GM12878 (cell line): ENCODE measurements around the gene ANKRD34C. TPM values are rescaled to one million over a fixed set of nuclear protein-coding genes. Genes with fewer than 3 reads are reported as not detected.
A peak's percentile ranks its signal among the peaks of the same experiment; 100 is the strongest.

Experiments
- ATAC-seq: fragments of 200-7000 bp; cut with Tn5 transposase; 3 replicates; pipeline ENCODE4 v1.9.1; 2020; ENCODE audit warnings: mild to moderate bottlenecking, moderate library complexity
- BruUV-seq: library from RNA; stranded (reverse); fragments of 400-500 nt; replicated peaks from 2 replicates; lab custom pipeline; 2021; lab: Mats Ljungman, UMichigan
- CTCF ChIA-PET: fragments of 300-600 bp; sonication (Branson Sonifier 250); formaldehyde crosslinking; extraction: SDS; loops from one replicate; lab custom pipeline; 2021; ENCODE audit warnings: inconsistent platforms; lab: Yijun Ruan, JAX
- POLR2A ChIA-PET: fragments of 350-600 bp; formaldehyde crosslinking; extraction: SDS; loops from one replicate; lab custom pipeline; 2021; ENCODE audit warnings: inconsistent platforms; lab: Charles Lee
- RAD21 ChIA-PET: fragments of 300-600 bp; sonication (Branson Sonifier 250); formaldehyde crosslinking; loops from one replicate; lab custom pipeline; 2023; ENCODE audit warnings: antibody characterized with exemption; ENCODE audit not compliant: unreplicated experiment; lab: Charles Lee
- SMC1A ChIA-PET: fragments of 300-600 bp; sonication (Branson Sonifier 250); formaldehyde crosslinking; loops from one replicate; lab custom pipeline; 2023; ENCODE audit not compliant: unreplicated experiment, uncharacterized antibody; lab: Charles Lee
- DNase-seq: peaks from one replicate; pipeline ENCODE4 v3.0.0-alpha.2; 2011; ENCODE audit warnings: low read depth, low spot score
- FAIRE-seq: peaks from 3 replicates; lab custom pipeline; 2011; peaks lifted over from hg19 to GRCh38; lab: Jason Lieb, UNC
- H2AFZ ChIP-seq: 2 replicates; pipeline ENCODE4 v1.6.0; 2011; ENCODE audit warnings: low read depth, low read length, control low read depth; ENCODE audit not compliant: control insufficient read depth
- H3K27ac ChIP-seq: 2 replicates; pipeline ENCODE4 v1.5.1; 2011; ENCODE audit warnings: control low read depth; ENCODE audit not compliant: control insufficient read depth, insufficient read depth
- H3K27me3 ChIP-seq, 2 experiments: replicated peaks in 1 of 2; 2 replicates each; pipeline versions ENCODE4 v1.6.0 to v1.6.1; 2011; ENCODE audit warnings: low read length in 1 of 2; ENCODE audit not compliant: control insufficient read depth in 2 of 2, insufficient read depth in 2 of 2
- H3K36me3 ChIP-seq, 2 experiments: 2 replicates each; pipeline ENCODE4 v1.5.1; 2011; ENCODE audit warnings: low read length in 1 of 2; ENCODE audit not compliant: control insufficient read depth in 2 of 2, insufficient read depth in 2 of 2
- H3K4me1 ChIP-seq: 2 replicates; pipeline ENCODE4 v1.6.1; 2011; ENCODE audit warnings: mild to moderate bottlenecking, low read length, moderate library complexity, mixed read lengths; ENCODE audit not compliant: control insufficient read depth, insufficient read depth
- H3K4me2 ChIP-seq: 2 replicates; pipeline ENCODE4 v1.6.0; 2011; ENCODE audit warnings: control low read depth; ENCODE audit not compliant: control insufficient read depth, insufficient read depth
- H3K4me3 ChIP-seq: fragments of 200-600 bp; sonication (generic); 2 replicates; pipeline ENCODE4 v1.5.1; 2016
- H3K79me2 ChIP-seq: 2 replicates; pipeline ENCODE4 v1.6.0; 2011; ENCODE audit warnings: low read length; ENCODE audit not compliant: control insufficient read depth, insufficient read depth
- H3K9ac ChIP-seq: 2 replicates; pipeline ENCODE4 v1.8.0; 2011; ENCODE audit warnings: low read length, control low read depth, mixed read lengths; ENCODE audit not compliant: control insufficient read depth, insufficient read depth
- H3K9me3 ChIP-seq: replicated peaks from 3 replicates; pipeline ENCODE4 v1.5.1; 2011; ENCODE audit warnings: mild to moderate bottlenecking, low read length; ENCODE audit not compliant: control insufficient read depth, insufficient read depth
- H4K20me1 ChIP-seq: 2 replicates; pipeline ENCODE4 v1.6.0; 2011; ENCODE audit not compliant: control insufficient read depth, insufficient read depth
- ETV6 ChIP-seq, 2 experiments: fragments of 450-650 bp in 1 of 2; IDR thresholded peaks in 1 of 2; conservative IDR thresholded peaks in 1 of 2; 2 replicates each; pipeline ENCODE4 v1.6.1; 2014; ENCODE audit warnings: antibody characterized with exemption in 1 of 2, borderline replicate concordance in 1 of 2, low read depth in 1 of 2, mild to moderate bottlenecking in 1 of 2, moderate library complexity in 1 of 2
- LARP7 ChIP-seq: fragments of 450-650 bp; IDR thresholded peaks from 2 replicates; pipeline ENCODE4 v1.6.1; 2017; ENCODE audit warnings: mild to moderate bottlenecking
- MTA3 ChIP-seq: IDR thresholded peaks from 2 replicates; pipeline ENCODE4 v1.6.1; 2012; ENCODE audit warnings: low read length, inconsistent platforms, borderline replicate concordance
- MYC ChIP-seq: IDR thresholded peaks from 2 replicates; pipeline ENCODE4 v1.6.1; 2011; ENCODE audit warnings: mild to moderate bottlenecking, low read length, moderate library complexity, inconsistent platforms; ENCODE audit not compliant: insufficient read depth, insufficient replicate concordance, insufficient read length, severe bottlenecking
- NFYA ChIP-seq: IDR thresholded peaks from 2 replicates; pipeline ENCODE4 v1.6.1; 2011; ENCODE audit warnings: low read depth, mild to moderate bottlenecking, low read length, improper control_type of control experiment, borderline replicate concordance
- PAX5 ChIP-seq: IDR thresholded peaks from 2 replicates; pipeline ENCODE4 v1.6.1; 2011; ENCODE audit warnings: low read depth, low read length, borderline replicate concordance
- RELA ChIP-seq: fragments of 450-650 bp; IDR thresholded peaks from 2 replicates; pipeline ENCODE4 v1.8.0; 2014; ENCODE audit warnings: borderline replicate concordance; ENCODE audit not compliant: partially characterized antibody
- STAT1 ChIP-seq: fragments of 450-650 bp; conservative IDR thresholded peaks from 2 replicates; pipeline ENCODE4 v1.6.1; 2014; ENCODE audit warnings: antibody characterized with exemption, mild to moderate bottlenecking
- ZNF24 ChIP-seq: fragments of 450-650 bp; IDR thresholded peaks from 2 replicates; pipeline ENCODE4 v1.6.1; 2017; ENCODE audit warnings: antibody characterized with exemption, mild to moderate bottlenecking
- WGBS: methylation state at CpG from one replicate; pipeline ENCODE4 v1.1.6; 2016; ENCODE audit warnings: low lambda C conversion rate; ENCODE audit not compliant: insufficient replicate concordance, insufficient coverage; ENCODE audit errors: missing lambda C conversion rate; 5-methylcytosine and 5-hydroxymethylcytosine counted together
- in situ Hi-C: fragments of 300-500 bp; cut with MboI; formaldehyde crosslinking; loops from 9 replicates; pipeline ENCODE4 v1.14.3; 2018; ENCODE audit warnings: mixed read lengths
- intact Hi-C: fragments of 100-400 bp; cut with micrococcal nuclease; formaldehyde crosslinking; loops from one replicate; pipeline ENCODE4 v1.14.2; 2022; ENCODE audit not compliant: unreplicated experiment
- polyA plus RNA-seq, 11 experiments: library from polyadenylated mRNA; depleted of rRNA in 4 of 11; unstranded in 6 of 11; stranded (reverse) in 5 of 11; fragments of >200 nt; fragmentation: Nextera tagmentation in 4 of 11; fragmentation: Illumina TruSeq in 1 of 11; extraction: Ambion mirVana in 4 of 11; extraction: Trizol in 1 of 11; gene quantifications; 1 replicate in 1 of 11; 2 replicates in 10 of 11; pipeline versions ENCODE4 v1.2.1 to v1.2.3, GENCODE V29; 2011 to 2016; ENCODE audit warnings: inconsistent platforms in 2 of 11, missing spikeins in 2 of 11, low read depth in 1 of 11
- total RNA-seq, 4 experiments: library from RNA; depleted of rRNA in 3 of 4; stranded (reverse); fragments of >200 nt in 3 of 4; fragmentation: Illumina TruSeq in 1 of 4; extraction: Trizol in 1 of 4; gene quantifications; 2 replicates each; pipeline versions ENCODE4 v1.2.1 to v1.2.3, GENCODE V29; 2013 to 2021
- TF ChIP-seq, protein P1 (sequence below): fragments of 450-650 bp; IDR thresholded peaks from 2 replicates; pipeline ENCODE4 v1.6.1; 2018; ENCODE audit warnings: borderline replicate concordance, mild to moderate bottlenecking; ENCODE audit not compliant: partially characterized antibody
- TF ChIP-seq, protein P2 (sequence below): fragments of 450-650 bp; IDR thresholded peaks from 2 replicates; pipeline ENCODE4 v1.6.1; 2016; ENCODE audit warnings: mild to moderate bottlenecking
- TF ChIP-seq, protein P3 (sequence below): fragments of 150-350 bp; IDR thresholded peaks from 2 replicates; pipeline ENCODE4 v1.6.1; 2016; ENCODE audit warnings: low read depth, low read length

The ANKRD34C gene
- total and polyA plus RNA-seq, 10 of the 15 experiments (the other 5 are each of a cell fraction or from before 2014, with no cell fraction given), result 0.01 TPM; not detected in 9

DNA sequence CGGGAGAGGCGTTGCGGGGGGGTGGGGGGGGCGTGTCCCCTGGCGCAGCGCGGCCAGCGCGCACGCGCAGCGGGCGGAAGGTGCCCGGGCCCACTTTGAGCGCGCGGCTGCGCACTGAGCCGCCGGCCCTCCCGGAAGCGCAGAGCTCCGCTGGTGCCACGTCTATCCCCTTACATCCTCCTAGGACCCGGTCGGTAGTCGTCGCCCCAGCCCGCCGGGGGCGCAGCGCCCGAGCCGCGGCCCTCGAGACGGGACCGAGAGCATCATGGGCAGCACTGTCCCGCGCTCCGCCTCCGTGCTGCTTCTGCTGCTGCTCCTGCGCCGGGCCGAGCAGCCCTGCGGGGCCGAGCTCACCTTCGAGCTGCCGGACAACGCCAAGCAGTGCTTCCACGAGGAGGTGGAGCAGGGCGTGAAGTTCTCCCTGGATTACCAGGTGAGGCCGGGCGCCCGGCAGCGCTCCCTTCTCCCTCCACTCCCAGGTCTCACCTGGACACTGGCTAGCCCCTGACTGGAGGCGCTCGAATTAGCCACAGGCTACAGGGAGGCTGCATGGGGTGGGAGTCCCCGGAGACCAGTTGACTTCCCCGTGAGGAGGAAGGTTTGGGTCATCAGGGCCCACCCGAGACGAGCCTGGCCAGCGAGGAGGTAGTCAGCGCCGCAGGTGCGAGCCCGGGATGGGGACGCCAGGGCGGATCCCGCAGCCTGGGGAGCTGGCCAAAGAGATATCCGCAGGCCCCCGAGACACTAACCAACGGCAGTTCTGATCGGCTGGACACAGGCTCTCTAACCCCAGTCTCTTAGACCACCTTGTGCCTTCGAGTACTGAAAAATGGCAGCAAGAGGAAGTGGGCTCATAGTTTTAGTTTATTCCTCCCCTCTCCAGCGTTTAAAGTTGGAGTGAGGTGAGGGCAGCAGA lies 28.7 kb downstream of the ANKRD34C start, which contains the start of gene TMED3:
TSS of gene TMED3 (plus strand) at position 128 of the 916 bp plus-strand sequence. CDS start at position 266, 138 bp downstream.
- no TSS peak for BruUV-seq
- peak within 1 kb of the TSS; percentile 86 for H3K4me3 ChIP-seq
- in situ Hi-C loops, result no loop called here
- H3K27me3 ChIP-seq, result peaks cover 0 to 3% of the 10 kb centered on the region in 2 experiments; a peak in 2 of 4 replicates
- peaks cover 18% of the 10 kb centered on the region for H3K4me1 ChIP-seq
- ChIA-PET RAD21 (interaction anchor here (1.6 to 2.3 kb wide), 3 partner anchors 22 to 862 kb away, joined by 3 to 7 read pairs (median 7); no protein-coding TSS in a partner anchor), CTCF (interaction anchor here (0.5 to 1.3 kb wide), 8 partner anchors 9 to 761 kb away, joined by 3 to 7 read pairs (median 3); no protein-coding TSS in a partner anchor), SMC1A (interaction anchor here (0.9 to 1.4 kb wide), 4 partner anchors 14 to 313 kb away, joined by 3 to 4 read pairs (median 4); no protein-coding TSS in a partner anchor), POLR2A (interaction anchor here (1.0 to 1.3 kb wide), 4 partner anchors 9 to 411 kb away, joined by 3 to 4 read pairs (median 3); no protein-coding TSS in a partner anchor)
- H3K9me3 ChIP-seq, result no peaks in the 10 kb centered on the region
- H2AFZ ChIP-seq, result peak within 1 kb of the TSS; percentile 82
- peak; percentile 96 for ATAC-seq
- intact Hi-C loops, result no loop called here
- peak; percentile 45 for DNase-seq
- no peak for FAIRE-seq
- under 1% methylated on average over 61 of the region's 76 CpGs for WGBS
- peak within 1 kb of the TSS; percentile 35 for H3K27ac ChIP-seq
- H3K4me2 ChIP-seq, result peak within 1 kb of the TSS; percentile 98
- peak within 1 kb of the TSS; percentile 86 for H3K9ac ChIP-seq
- peaks cover 6% of the 10 kb centered on the region; the same call in 1 of the 2 replicates for H4K20me1 ChIP-seq
- peaks cover 4 to 25% of the 10 kb centered on the region in 2 experiments; a peak in 3 of 4 replicates for H3K36me3 ChIP-seq
- H3K79me2 ChIP-seq, result peaks cover 30% of the 10 kb centered on the region
- TF ChIP-seq MTA3 (no peak), PAX5 (0 out of 2 replicates have a peak, but pooled peaks have one; percentile 22), STAT1 (0 out of 2 replicates have a peak, but pooled peaks have one; percentile 17), NFYA (no peak), LARP7 (peak; percentile 65), ZNF24 (no peak), MYC (peak; percentile 68), ETV6 (conservative IDR thresholded peaks at IDR 0.05 in 1 of 2, IDR thresholded peaks at IDR 0.05 in 1 of 2; ENCODE audit: borderline replicate concordance in 1 of 2, low read depth in 1 of 2) (no peak), RELA (no peak)
- TF ChIP-seq, protein P1, sequence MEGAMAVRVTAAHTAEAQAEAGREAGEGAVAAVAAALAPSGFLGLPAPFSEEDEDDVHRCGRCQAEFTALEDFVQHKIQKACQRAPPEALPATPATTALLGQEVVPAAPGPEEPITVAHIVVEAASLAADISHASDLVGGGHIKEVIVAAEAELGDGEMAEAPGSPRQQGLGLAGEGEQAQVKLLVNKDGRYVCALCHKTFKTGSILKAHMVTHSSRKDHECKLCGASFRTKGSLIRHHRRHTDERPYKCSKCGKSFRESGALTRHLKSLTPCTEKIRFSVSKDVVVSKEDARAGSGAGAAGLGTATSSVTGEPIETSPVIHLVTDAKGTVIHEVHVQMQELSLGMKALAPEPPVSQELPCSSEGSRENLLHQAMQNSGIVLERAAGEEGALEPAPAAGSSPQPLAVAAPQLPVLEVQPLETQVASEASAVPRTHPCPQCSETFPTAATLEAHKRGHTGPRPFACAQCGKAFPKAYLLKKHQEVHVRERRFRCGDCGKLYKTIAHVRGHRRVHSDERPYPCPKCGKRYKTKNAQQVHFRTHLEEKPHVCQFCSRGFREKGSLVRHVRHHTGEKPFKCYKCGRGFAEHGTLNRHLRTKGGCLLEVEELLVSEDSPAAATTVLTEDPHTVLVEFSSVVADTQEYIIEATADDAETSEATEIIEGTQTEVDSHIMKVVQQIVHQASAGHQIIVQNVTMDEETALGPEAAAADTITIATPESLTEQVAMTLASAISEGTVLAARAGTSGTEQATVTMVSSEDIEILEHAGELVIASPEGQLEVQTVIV, result peak; percentile 26
- TF ChIP-seq, protein P2, sequence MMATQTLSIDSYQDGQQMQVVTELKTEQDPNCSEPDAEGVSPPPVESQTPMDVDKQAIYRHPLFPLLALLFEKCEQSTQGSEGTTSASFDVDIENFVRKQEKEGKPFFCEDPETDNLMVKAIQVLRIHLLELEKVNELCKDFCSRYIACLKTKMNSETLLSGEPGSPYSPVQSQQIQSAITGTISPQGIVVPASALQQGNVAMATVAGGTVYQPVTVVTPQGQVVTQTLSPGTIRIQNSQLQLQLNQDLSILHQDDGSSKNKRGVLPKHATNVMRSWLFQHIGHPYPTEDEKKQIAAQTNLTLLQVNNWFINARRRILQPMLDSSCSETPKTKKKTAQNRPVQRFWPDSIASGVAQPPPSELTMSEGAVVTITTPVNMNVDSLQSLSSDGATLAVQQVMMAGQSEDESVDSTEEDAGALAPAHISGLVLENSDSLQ, result 0 out of 2 replicates have a peak, but pooled peaks have one; percentile 34
- TF ChIP-seq, protein P3, sequence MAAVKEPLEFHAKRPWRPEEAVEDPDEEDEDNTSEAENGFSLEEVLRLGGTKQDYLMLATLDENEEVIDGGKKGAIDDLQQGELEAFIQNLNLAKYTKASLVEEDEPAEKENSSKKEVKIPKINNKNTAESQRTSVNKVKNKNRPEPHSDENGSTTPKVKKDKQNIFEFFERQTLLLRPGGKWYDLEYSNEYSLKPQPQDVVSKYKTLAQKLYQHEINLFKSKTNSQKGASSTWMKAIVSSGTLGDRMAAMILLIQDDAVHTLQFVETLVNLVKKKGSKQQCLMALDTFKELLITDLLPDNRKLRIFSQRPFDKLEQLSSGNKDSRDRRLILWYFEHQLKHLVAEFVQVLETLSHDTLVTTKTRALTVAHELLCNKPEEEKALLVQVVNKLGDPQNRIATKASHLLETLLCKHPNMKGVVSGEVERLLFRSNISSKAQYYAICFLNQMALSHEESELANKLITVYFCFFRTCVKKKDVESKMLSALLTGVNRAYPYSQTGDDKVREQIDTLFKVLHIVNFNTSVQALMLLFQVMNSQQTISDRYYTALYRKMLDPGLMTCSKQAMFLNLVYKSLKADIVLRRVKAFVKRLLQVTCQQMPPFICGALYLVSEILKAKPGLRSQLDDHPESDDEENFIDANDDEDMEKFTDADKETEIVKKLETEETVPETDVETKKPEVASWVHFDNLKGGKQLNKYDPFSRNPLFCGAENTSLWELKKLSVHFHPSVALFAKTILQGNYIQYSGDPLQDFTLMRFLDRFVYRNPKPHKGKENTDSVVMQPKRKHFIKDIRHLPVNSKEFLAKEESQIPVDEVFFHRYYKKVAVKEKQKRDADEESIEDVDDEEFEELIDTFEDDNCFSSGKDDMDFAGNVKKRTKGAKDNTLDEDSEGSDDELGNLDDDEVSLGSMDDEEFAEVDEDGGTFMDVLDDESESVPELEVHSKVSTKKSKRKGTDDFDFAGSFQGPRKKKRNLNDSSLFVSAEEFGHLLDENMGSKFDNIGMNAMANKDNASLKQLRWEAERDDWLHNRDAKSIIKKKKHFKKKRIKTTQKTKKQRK, result no peak
